Endothelial cell of umbilical vein (primary cell): ENCODE data around the gene FAM98B. TPM values are rescaled to one million over a fixed set of nuclear protein-coding genes. Genes with fewer than 3 reads are reported as not detected.

Experiments used
- BruUV-seq: library from RNA; stranded (reverse); fragments of 400-500 nt; replicated peaks from 2 replicates; lab custom pipeline; 2021; lab: Mats Ljungman, UMichigan
- CTCF ChIA-PET: fragments of 300-600, 350-600 bp; sonication (Branson Sonifier 250); formaldehyde crosslinking; loops from one replicate; lab custom pipeline; 2021; ENCODE audit warnings: antibody characterized with exemption, inconsistent platforms; lab: Charles Lee
- POLR2A ChIA-PET: fragments of 300-600, 350-600 bp; sonication (Branson Sonifier 250); formaldehyde crosslinking; loops from one replicate; lab custom pipeline; 2021; ENCODE audit warnings: antibody characterized with exemption, inconsistent platforms; lab: Charles Lee
- DNase-seq: peaks from one replicate; pipeline ENCODE4 v3.0.0-alpha.2; 2011; ENCODE audit warnings: low read depth, low spot score
- FAIRE-seq: peaks from 2 replicates; lab custom pipeline; 2011; peaks lifted over from hg19 to GRCh38; lab: Jason Lieb, UNC
- H2AFZ ChIP-seq: 2 replicates; pipeline ENCODE4 v1.6.0; 2012; ENCODE audit warnings: low read depth, low read length, control low read depth, inconsistent platforms
- H3K27ac ChIP-seq: 2 replicates; pipeline ENCODE4 v1.5.1; 2011; ENCODE audit warnings: low read depth, mild to moderate bottlenecking, control low read depth, low read length, moderate library complexity; ENCODE audit not compliant: insufficient read depth
- H3K27me3 ChIP-seq, 2 experiments: 2 replicates each; pipeline versions ENCODE4 v1.6.0 to v1.6.1; 2011; ENCODE audit warnings: low read length in 2 of 2, mixed read lengths in 1 of 2; ENCODE audit not compliant: control insufficient read depth in 2 of 2, insufficient read depth in 2 of 2
- H3K36me3 ChIP-seq, 2 experiments: 2 replicates in 1 of 2; 3 replicates in 1 of 2; pipeline ENCODE4 v1.5.1; 2011; ENCODE audit warnings: low read length in 2 of 2, mild to moderate bottlenecking in 1 of 2, moderate library complexity in 1 of 2; ENCODE audit not compliant: control insufficient read depth in 2 of 2, insufficient read depth in 2 of 2; ENCODE audit errors: extremely low read depth in 1 of 2
- H3K4me1 ChIP-seq: 3 replicates; pipeline ENCODE4 v1.5.1; 2011; ENCODE audit warnings: mild to moderate bottlenecking, low read length; ENCODE audit not compliant: control insufficient read depth, insufficient read depth; ENCODE audit errors: extremely low read depth
- H3K4me2 ChIP-seq: 2 replicates; pipeline ENCODE4 v1.6.1; 2011; ENCODE audit warnings: low read length, control low read depth, mixed read lengths; ENCODE audit not compliant: insufficient read depth
- H3K4me3 ChIP-seq, 3 experiments: fragments of 200-600 bp in 1 of 3; sonication (generic), shearing (Covaris generic) in 1 of 3; replicated peaks in 1 of 3; 2 replicates each; pipeline ENCODE4 v1.5.1; 2011 to 2016; ENCODE audit warnings: control low read depth in 3 of 3, low read length in 3 of 3, mild to moderate bottlenecking in 2 of 3, inconsistent platforms in 1 of 3, low read depth in 1 of 3, moderate library complexity in 1 of 3; ENCODE audit not compliant: insufficient read depth in 1 of 3
- H3K79me2 ChIP-seq: 2 replicates; pipeline ENCODE4 v1.6.0; 2012; ENCODE audit warnings: low read length, inconsistent platforms; ENCODE audit not compliant: control insufficient read depth, insufficient read depth
- H3K9ac ChIP-seq: replicated peaks from 2 replicates; pipeline ENCODE3; 2011; ENCODE audit warnings: low read length, control low read depth; ENCODE audit not compliant: insufficient read depth; ENCODE audit errors: extremely low read depth
- H3K9me1 ChIP-seq: replicated peaks from 3 replicates; pipeline ENCODE4 v1.6.0; 2011; ENCODE audit warnings: mild to moderate bottlenecking, low read length; ENCODE audit not compliant: control insufficient read depth, insufficient read depth; ENCODE audit errors: extremely low read depth
- H3K9me3 ChIP-seq: replicated peaks from 2 replicates; pipeline ENCODE4 v1.5.1; 2012; ENCODE audit warnings: low read length, inconsistent platforms; ENCODE audit not compliant: control insufficient read depth, insufficient read depth
- H4K20me1 ChIP-seq: replicated peaks from 2 replicates; pipeline ENCODE3; 2011; ENCODE audit warnings: mild to moderate bottlenecking, low read length; ENCODE audit not compliant: control insufficient read depth, insufficient read depth; ENCODE audit errors: extremely low read depth
- CTCF ChIP-seq, 2 donors: IDR thresholded peaks; 1 replicate in 1 of 2; 2 replicates in 1 of 2; pipeline ENCODE4 v1.5.1; 2011; ENCODE audit warnings: low read length in 2 of 2, mild to moderate bottlenecking in 2 of 2, moderate library complexity in 2 of 2, control low read depth in 1 of 2, inconsistent platforms in 1 of 2, low read depth in 1 of 2; ENCODE audit not compliant: insufficient read depth in 1 of 2; ENCODE audit errors: extremely low read depth in 1 of 2
- EZH2 ChIP-seq: IDR thresholded peaks from 2 replicates; pipeline ENCODE4 v1.6.1; 2012; ENCODE audit warnings: borderline replicate concordance, low read depth, mild to moderate bottlenecking, moderate library complexity, low read length, inconsistent platforms; ENCODE audit not compliant: severe bottlenecking
- FOS ChIP-seq: IDR thresholded peaks from 2 replicates; pipeline ENCODE4 v1.6.1; 2011; ENCODE audit warnings: mild to moderate bottlenecking, low read length, moderate library complexity, borderline replicate concordance; ENCODE audit not compliant: insufficient read depth
- GATA2 ChIP-seq: IDR thresholded peaks from 2 replicates; pipeline ENCODE4 v1.7.0; 2011; ENCODE audit warnings: low read depth, mild to moderate bottlenecking, moderate library complexity, mixed read lengths, low read length; ENCODE audit not compliant: insufficient read length, insufficient read depth
- JUN ChIP-seq: IDR thresholded peaks from 2 replicates; pipeline ENCODE4 v1.6.1; 2011; ENCODE audit warnings: borderline replicate concordance, low read depth; ENCODE audit not compliant: insufficient read length, insufficient read depth
- MAX ChIP-seq: IDR thresholded peaks from 2 replicates; pipeline ENCODE4 v1.6.1; 2011; ENCODE audit not compliant: insufficient read depth, insufficient read length
- MYC ChIP-seq: IDR thresholded peaks from one replicate; pipeline ENCODE4 v1.6.1; 2011; ENCODE audit warnings: mild to moderate bottlenecking, low read depth, low read length
- POLR2A ChIP-seq: IDR thresholded peaks from 2 replicates; pipeline ENCODE4 v1.6.1; 2012; ENCODE audit warnings: low read depth, mild to moderate bottlenecking, control low read depth, low read length
- POLR2AphosphoS5 ChIP-seq: IDR thresholded peaks from 2 replicates; pipeline ENCODE4 v1.6.1; 2012; ENCODE audit warnings: low read depth, mild to moderate bottlenecking, control low read depth, low read length, moderate library complexity; ENCODE audit not compliant: insufficient read depth
- dilution Hi-C: fragments of 300-500 bp; cut with MboI; formaldehyde crosslinking; loops from one replicate; pipeline ENCODE4 v1.15.0; 2019; ENCODE audit warnings: low sequenced_read_pairs; ENCODE audit not compliant: extremely low pct_ligation_motif_present
- intact Hi-C: fragments of 100-400 bp; cut with micrococcal nuclease; formaldehyde crosslinking; loops from one replicate; pipeline ENCODE4 v1.10.0; 2022
- polyA plus RNA-seq, 4 experiments: library from polyadenylated mRNA; depleted of rRNA in 3 of 4; stranded (reverse) in 3 of 4; unstranded in 1 of 4; fragments of >200 nt; gene quantifications; 2 replicates each; pipeline versions ENCODE4 v1.2.1 to v1.2.3, GENCODE V29; 2011 to 2012; ENCODE audit warnings: missing spikeins in 1 of 4
- total RNA-seq: library from RNA; stranded (reverse); gene quantifications from 2 replicates; pipeline ENCODE4 v1.2.3, GENCODE V29; 2021

Gene FAM98B
- total and polyA plus RNA-seq, 2 donors (not counting 3 experiments of a cell fraction or from before 2014, with no cell fraction given) = 4.2 to 22.3 TPM

GRCh38 chr15:38535491-38536200 is 81.7 kb downstream of the FAM98B start:
- no peak for TF ChIP-seq JUN
- no peak for TF ChIP-seq MAX
- no peak for TF ChIP-seq EZH2
- TF ChIP-seq FOS = no peak
- no peak for TF ChIP-seq CTCF (IDR thresholded peaks at IDR 0.05; ENCODE audit: extremely low read depth in 1 of 2, insufficient read depth in 1 of 2, low read depth in 1 of 2, low read length in 2 of 2)
- no peak for TF ChIP-seq POLR2A
- TF ChIP-seq GATA2 = no peak
- no peak for TF ChIP-seq POLR2AphosphoS5
- TF ChIP-seq MYC = no peak
- H3K27me3 ChIP-seq = peaks cover 12 to 20% of the 10 kb centered on the region in 2 experiments
- H3K4me2 ChIP-seq = no peak overlapping the region
- intact Hi-C loops (no loop called here), dilution Hi-C loops (no loop called here)
- no TSS peak for BruUV-seq
- no peak overlapping the region for H3K9ac ChIP-seq
- no peak overlapping the region for H3K27ac ChIP-seq
- no peak for DNase-seq
- no peak for FAIRE-seq
- no peaks in the 10 kb centered on the region for H3K9me1 ChIP-seq
- no peaks in the 10 kb centered on the region for H4K20me1 ChIP-seq
- ChIA-PET CTCF (interaction anchor here (1.3 to 2.9 kb wide), 2 partner anchors 28 to 30 kb away, joined by 4 to 14 read pairs; partner anchors contain the start of gene RASGRP1), POLR2A (no interaction called here)
- no peak overlapping the region for H2AFZ ChIP-seq
- no peaks in the 10 kb centered on the region for H3K9me3 ChIP-seq
- H3K36me3 ChIP-seq = no peaks in the 10 kb centered on the region
- H3K79me2 ChIP-seq = no peaks in the 10 kb centered on the region
- no peak overlapping the region for H3K4me3 ChIP-seq
- H3K4me1 ChIP-seq = no peaks in the 10 kb centered on the region
